Hepatocyte (in vitro differentiated cells): Measurements from ENCODE around the gene SLC5A3. TPM values are rescaled to one million over a fixed set of nuclear protein-coding genes. Genes with fewer than 3 reads are reported as not detected.

Source experiments
- DNase-seq: peaks from one replicate; pipeline ENCODE4 v3.0.0-alpha.2; 2016; ENCODE audit warnings: low spot score
- H2AFZ ChIP-seq: fragments of 200-600 bp; sonication (generic); 2 replicates; pipeline ENCODE4 v1.6.0; 2016; ENCODE audit warnings: antibody characterized with exemption, mild to moderate bottlenecking
- H3K27ac ChIP-seq: fragments of 200-600 bp; sonication (generic); 2 replicates; pipeline ENCODE4 v1.5.1; 2016; ENCODE audit warnings: mild to moderate bottlenecking
- H3K27me3 ChIP-seq: fragments of 200-600 bp; sonication (generic); 2 replicates; pipeline ENCODE4 v1.6.1; 2016
- H3K36me3 ChIP-seq: fragments of 200-600 bp; sonication (generic); replicated peaks from 2 replicates; pipeline ENCODE4 v1.5.1; 2016; ENCODE audit warnings: low read depth; ENCODE audit not compliant: insufficient read depth
- H3K4me1 ChIP-seq: fragments of 200-600 bp; sonication (generic); 2 replicates; pipeline ENCODE4 v1.5.1; 2016; ENCODE audit warnings: mild to moderate bottlenecking, moderate library complexity; ENCODE audit not compliant: insufficient read depth
- H3K4me2 ChIP-seq: fragments of 200-600 bp; sonication (generic); 2 replicates; pipeline ENCODE4 v1.6.0; 2016
- H3K4me3 ChIP-seq: fragments of 200-600 bp; sonication (generic); 2 replicates; pipeline ENCODE4 v1.5.1; 2016; ENCODE audit warnings: mild to moderate bottlenecking
- H3K79me2 ChIP-seq: fragments of 200-600 bp; sonication (generic); 2 replicates; pipeline ENCODE4 v1.6.0; 2017; ENCODE audit warnings: mild to moderate bottlenecking
- H3K9me2 ChIP-seq: fragments of 200-600 bp; sonication (generic); replicated peaks from 2 replicates; pipeline ENCODE4 v1.6.0; 2017; ENCODE audit warnings: mild to moderate bottlenecking; ENCODE audit not compliant: insufficient read depth
- H3K9me3 ChIP-seq: fragments of 200-600 bp; sonication (generic); 2 replicates; pipeline ENCODE4 v1.5.1; 2016; ENCODE audit warnings: low read depth, mild to moderate bottlenecking
- H4K20me1 ChIP-seq: fragments of 200-600 bp; sonication (generic); 2 replicates; pipeline ENCODE4 v1.6.0; 2016; ENCODE audit warnings: mild to moderate bottlenecking; ENCODE audit not compliant: insufficient read depth, poor library complexity, severe bottlenecking
- CTCF ChIP-seq: fragments of 200-600 bp; sonication (generic); IDR thresholded peaks from 2 replicates; pipeline ENCODE4 v1.5.1; 2016; ENCODE audit warnings: antibody characterized with exemption, mild to moderate bottlenecking; ENCODE audit not compliant: poor library complexity
- EZH2 ChIP-seq: fragments of 200-600 bp; sonication (generic); IDR thresholded peaks from 2 replicates; pipeline ENCODE4 v1.6.1; 2016; ENCODE audit warnings: antibody characterized with exemption, mild to moderate bottlenecking, borderline replicate concordance
- EZH2phosphoT487 ChIP-seq: fragments of 200-600 bp; sonication (generic); IDR thresholded peaks from one replicate; pipeline ENCODE4 v1.6.1; 2018; ENCODE audit warnings: antibody characterized with exemption, mild to moderate bottlenecking, low read depth, moderate library complexity; ENCODE audit not compliant: unreplicated experiment, severe bottlenecking
- WGBS: methylation state at CpG from one replicate; pipeline ENCODE4 v1.1.6; 2016; ENCODE audit warnings: low lambda C conversion rate; ENCODE audit errors: missing lambda C conversion rate; 5-methylcytosine and 5-hydroxymethylcytosine counted together
- polyA plus RNA-seq: library from polyadenylated mRNA; unstranded; fragments of >200 nt; fragmentation: Nextera tagmentation; extraction: Ambion mirVana; gene quantifications from 2 replicates; pipeline ENCODE4 v1.2.1, GENCODE V29; 2016
- total RNA-seq: library from RNA; depleted of rRNA; stranded (reverse); fragments of >200 nt; gene quantifications from 2 replicates; pipeline ENCODE4 v1.2.3, GENCODE V29; 2014

Gene SLC5A3
- total RNA-seq (64.0 and 67.1 TPM in 2 replicates), polyA plus RNA-seq (8.1 and 9.2 TPM in 2 replicates)

GRCh38 chr21:34073032-34073748 is at the start of gene SLC5A3, which contains the start of gene MRPS6:
Gene SLC5A3 (plus strand): TSS chr21:34073578. CDS start chr21:34095199, 21,621 bp downstream.
Gene MRPS6 (plus strand): TSS chr21:34073578. CDS start chr21:34073701, 123 bp downstream.
- peak within 1 kb of the TSS; percentile 98 for H3K27ac ChIP-seq
- no peaks in the 10 kb centered on the region for H3K9me2 ChIP-seq
- no peaks in the 10 kb centered on the region for H3K36me3 ChIP-seq
- peak; percentile 14 for TF ChIP-seq CTCF
- no peak for TF ChIP-seq EZH2
- WGBS = under 1% methylated on average over 32 of the region's 104 CpGs
- DNase-seq = peak; percentile 96
- H3K9me3 ChIP-seq = no peaks in the 10 kb centered on the region
- peak within 1 kb of the TSS; percentile 98 for H3K4me3 ChIP-seq
- H3K79me2 ChIP-seq = peaks cover 42% of the 10 kb centered on the region
- peak within 1 kb of the TSS; percentile 86 for H2AFZ ChIP-seq
- H3K4me1 ChIP-seq = peaks cover 23% of the 10 kb centered on the region
- peak within 1 kb of the TSS; percentile 92 for H3K4me2 ChIP-seq
- peaks cover 37% of the 10 kb centered on the region for H4K20me1 ChIP-seq
- no peaks in the 10 kb centered on the region for H3K27me3 ChIP-seq

GRCh38 chr21:34023691-34024373 is 49.5 kb upstream of the SLC5A3 start:
- Histone ChIP-seq H3K79me2 (no peaks in the 10 kb centered on the region), H3K9me3 (no peaks in the 10 kb centered on the region), H3K27ac (peak overlapping the region; percentile 50), H4K20me1 (no peaks in the 10 kb centered on the region), H3K4me2 (no peak overlapping the region), H3K27me3 (no peaks in the 10 kb centered on the region), H2AFZ (no peak overlapping the region), H3K36me3 (no peaks in the 10 kb centered on the region), H3K4me1 (peaks cover 19% of the 10 kb centered on the region), H3K9me2 (no peaks in the 10 kb centered on the region), H3K4me3 (no peak overlapping the region)
- no peak for TF ChIP-seq EZH2phosphoT487
- WGBS = 37% methylated on average over 8 of the region's 8 CpGs
- DNase-seq = no peak

DNA sequence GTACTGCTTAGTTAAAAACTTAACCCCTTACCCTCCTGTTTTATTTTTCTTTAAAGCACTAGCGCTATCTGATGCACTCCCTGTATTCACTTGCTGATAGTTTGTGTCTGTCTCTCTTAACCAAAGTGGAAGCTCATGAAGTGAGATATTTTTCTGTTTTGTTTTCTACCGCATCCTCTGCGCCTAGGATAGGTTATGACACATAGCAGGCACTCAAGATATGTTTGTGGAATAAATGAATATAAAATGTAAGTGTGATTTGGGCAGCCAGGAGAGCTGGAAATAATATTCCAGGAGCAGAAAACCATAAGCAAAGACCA is 49.0 kb upstream of the SLC5A3 start:
- H4K20me1 ChIP-seq = no peaks in the 10 kb centered on the region
- H3K4me1 ChIP-seq = peaks cover 19% of the 10 kb centered on the region
- no peak overlapping the region for H3K4me2 ChIP-seq
- H3K4me3 ChIP-seq = no peak overlapping the region
- no peak overlapping the region for H2AFZ ChIP-seq
- H3K9me3 ChIP-seq = no peaks in the 10 kb centered on the region
- H3K36me3 ChIP-seq = no peaks in the 10 kb centered on the region
- no peak for TF ChIP-seq CTCF
- no peak for TF ChIP-seq EZH2
- TF ChIP-seq EZH2phosphoT487 = no peak
- DNase-seq = no peak
- H3K27me3 ChIP-seq = no peaks in the 10 kb centered on the region
- H3K27ac ChIP-seq = no peak overlapping the region
- no peaks in the 10 kb centered on the region for H3K79me2 ChIP-seq
- 91% methylated on average over 3 of the region's 3 CpGs for WGBS
- H3K9me2 ChIP-seq = no peaks in the 10 kb centered on the region
